PFSK-1 (cell line): ENCODE data around the gene ZBED4.

Experiments used
- FOXP2 ChIP-seq: optimal IDR thresholded peaks from 2 replicates; pipeline ENCODE3; 2011; ENCODE audit warnings: borderline replicate concordance, control low read depth, inconsistent platforms; ENCODE audit not compliant: insufficient read depth; ENCODE audit errors: extremely low read length, extremely low read depth
- POLR2AphosphoS5 ChIP-seq: IDR thresholded peaks from 2 replicates; pipeline ENCODE4 v1.6.1; 2012; ENCODE audit warnings: low read depth, mild to moderate bottlenecking, control low read depth, low read length, moderate library complexity
- REST ChIP-seq, 2 experiments: IDR thresholded peaks; 2 replicates each; pipeline versions ENCODE4 v1.6.1 to v1.8.0; 2011 to 2012; ENCODE audit warnings: low read depth in 2 of 2, low read length in 2 of 2, control low read depth in 1 of 2, inconsistent platforms in 1 of 2, mild to moderate bottlenecking in 1 of 2, moderate library complexity in 1 of 2; ENCODE audit not compliant: insufficient read depth in 1 of 2
- SIN3A ChIP-seq: IDR thresholded peaks from 2 replicates; pipeline ENCODE4 v1.6.1; 2012; ENCODE audit warnings: mild to moderate bottlenecking, low read length, moderate library complexity, borderline replicate concordance; ENCODE audit not compliant: insufficient read depth
- TAF1 ChIP-seq: IDR thresholded peaks from 2 replicates; pipeline ENCODE4 v1.6.1; 2012; ENCODE audit warnings: low read length, control low read depth, borderline replicate concordance; ENCODE audit not compliant: insufficient read depth

DNA sequence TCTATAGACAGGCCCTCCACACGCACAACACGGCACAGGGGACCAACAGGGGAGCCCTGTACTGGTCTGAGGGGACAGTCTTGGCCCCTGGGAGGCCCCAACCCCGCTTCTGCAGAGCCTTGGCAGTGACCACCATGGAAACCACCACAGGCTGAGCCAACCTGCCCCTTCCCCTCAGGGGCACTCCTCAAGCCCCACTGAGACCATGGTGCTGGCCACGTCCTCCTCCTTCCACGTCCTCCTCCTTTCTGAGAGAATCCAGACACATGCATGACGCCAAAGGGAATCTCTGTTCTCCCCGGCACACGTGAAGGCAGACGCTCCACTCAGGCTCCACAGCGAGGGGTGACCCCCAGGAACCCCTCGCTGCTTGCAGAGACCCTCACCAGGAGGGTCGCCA is 28.7 kb upstream of the ZBED4 start:
- no peak for TF ChIP-seq FOXP2
- TF ChIP-seq POLR2AphosphoS5: no peak
- no peak for TF ChIP-seq REST (IDR thresholded peaks at IDR 0.05; ENCODE audit: insufficient read depth in 1 of 2, low read depth in 2 of 2, low read length in 2 of 2)
- TF ChIP-seq TAF1: no peak
- no peak for TF ChIP-seq SIN3A
